ENCODE data around the gene ATM. TPM values are rescaled to one million over a fixed set of nuclear protein-coding genes. Genes with fewer than 3 reads are reported as not detected.

Gene ATM
- total RNA-seq, 2 donors from 2014 or later, result 29.3 to 29.8 TPM

DNA sequence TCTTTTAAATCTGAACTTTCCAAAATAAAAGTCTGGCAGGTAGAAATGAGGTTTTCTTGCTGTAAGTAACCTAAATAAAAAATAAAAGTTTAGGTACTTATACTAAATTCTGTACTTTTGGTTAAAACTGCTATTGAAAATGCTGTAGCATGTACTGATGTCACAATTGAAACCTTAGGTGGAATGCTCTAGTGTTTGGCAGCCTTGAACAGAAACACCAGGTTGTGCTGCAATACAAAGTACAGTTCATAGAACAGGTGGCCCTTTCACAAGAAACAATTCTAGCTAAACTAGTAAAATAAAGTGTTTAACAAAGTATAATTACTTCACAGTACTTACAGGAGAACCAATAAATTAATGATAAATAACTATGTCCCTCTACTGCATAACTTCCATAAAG, 25.5 kb upstream of the ATM start:
- H3K9me3 ChIP-seq, result no peaks in the 10 kb centered on the region
- no peak overlapping the region for H3K4me3 ChIP-seq
- TF ChIP-seq, protein P1, sequence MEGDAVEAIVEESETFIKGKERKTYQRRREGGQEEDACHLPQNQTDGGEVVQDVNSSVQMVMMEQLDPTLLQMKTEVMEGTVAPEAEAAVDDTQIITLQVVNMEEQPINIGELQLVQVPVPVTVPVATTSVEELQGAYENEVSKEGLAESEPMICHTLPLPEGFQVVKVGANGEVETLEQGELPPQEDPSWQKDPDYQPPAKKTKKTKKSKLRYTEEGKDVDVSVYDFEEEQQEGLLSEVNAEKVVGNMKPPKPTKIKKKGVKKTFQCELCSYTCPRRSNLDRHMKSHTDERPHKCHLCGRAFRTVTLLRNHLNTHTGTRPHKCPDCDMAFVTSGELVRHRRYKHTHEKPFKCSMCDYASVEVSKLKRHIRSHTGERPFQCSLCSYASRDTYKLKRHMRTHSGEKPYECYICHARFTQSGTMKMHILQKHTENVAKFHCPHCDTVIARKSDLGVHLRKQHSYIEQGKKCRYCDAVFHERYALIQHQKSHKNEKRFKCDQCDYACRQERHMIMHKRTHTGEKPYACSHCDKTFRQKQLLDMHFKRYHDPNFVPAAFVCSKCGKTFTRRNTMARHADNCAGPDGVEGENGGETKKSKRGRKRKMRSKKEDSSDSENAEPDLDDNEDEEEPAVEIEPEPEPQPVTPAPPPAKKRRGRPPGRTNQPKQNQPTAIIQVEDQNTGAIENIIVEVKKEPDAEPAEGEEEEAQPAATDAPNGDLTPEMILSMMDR (IDR thresholded peaks at IDR 0.05), result no peak
- no peak for DNase-seq (ENCODE audit: low spot score)
- H3K4me1 ChIP-seq, result peaks cover 0 to 11% of the 10 kb centered on the region in 2 donors
- no peak overlapping the region for H3K27ac ChIP-seq
- peaks cover 10% of the 10 kb centered on the region for H3K36me3 ChIP-seq
- no peaks in the 10 kb centered on the region for H3K27me3 ChIP-seq

DNA sequence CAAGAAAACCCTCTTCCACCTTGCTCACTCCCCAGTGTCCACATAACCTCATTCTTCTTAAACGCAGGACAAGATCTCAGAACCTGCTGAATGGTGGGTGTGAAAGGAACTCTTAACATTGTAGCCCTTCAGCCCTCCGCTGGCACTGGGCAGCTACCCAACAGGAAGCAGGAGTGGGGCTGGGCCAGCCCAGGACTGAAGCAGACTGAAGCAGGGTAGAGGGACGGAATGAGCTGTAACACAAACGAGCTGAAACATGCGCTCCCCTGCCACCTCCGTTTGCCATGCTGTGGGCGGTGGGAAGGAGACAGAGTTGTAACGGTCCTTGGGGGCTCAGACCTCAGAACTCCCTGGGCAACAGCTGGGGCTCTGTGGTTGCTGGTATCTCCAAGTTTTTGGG, 24.0 kb upstream of the ATM start:
- peaks cover 7% of the 10 kb centered on the region for H3K36me3 ChIP-seq
- peaks cover 0 to 11% of the 10 kb centered on the region in 2 donors for H3K4me1 ChIP-seq
- TF ChIP-seq, protein P1 (IDR thresholded peaks at IDR 0.05), result no peak
- H3K4me3 ChIP-seq, result no peak overlapping the region
- no peak for DNase-seq (ENCODE audit: low spot score)
- H3K9me3 ChIP-seq, result no peaks in the 10 kb centered on the region
- H3K27ac ChIP-seq, result no peak overlapping the region
- no peaks in the 10 kb centered on the region for H3K27me3 ChIP-seq

DNA sequence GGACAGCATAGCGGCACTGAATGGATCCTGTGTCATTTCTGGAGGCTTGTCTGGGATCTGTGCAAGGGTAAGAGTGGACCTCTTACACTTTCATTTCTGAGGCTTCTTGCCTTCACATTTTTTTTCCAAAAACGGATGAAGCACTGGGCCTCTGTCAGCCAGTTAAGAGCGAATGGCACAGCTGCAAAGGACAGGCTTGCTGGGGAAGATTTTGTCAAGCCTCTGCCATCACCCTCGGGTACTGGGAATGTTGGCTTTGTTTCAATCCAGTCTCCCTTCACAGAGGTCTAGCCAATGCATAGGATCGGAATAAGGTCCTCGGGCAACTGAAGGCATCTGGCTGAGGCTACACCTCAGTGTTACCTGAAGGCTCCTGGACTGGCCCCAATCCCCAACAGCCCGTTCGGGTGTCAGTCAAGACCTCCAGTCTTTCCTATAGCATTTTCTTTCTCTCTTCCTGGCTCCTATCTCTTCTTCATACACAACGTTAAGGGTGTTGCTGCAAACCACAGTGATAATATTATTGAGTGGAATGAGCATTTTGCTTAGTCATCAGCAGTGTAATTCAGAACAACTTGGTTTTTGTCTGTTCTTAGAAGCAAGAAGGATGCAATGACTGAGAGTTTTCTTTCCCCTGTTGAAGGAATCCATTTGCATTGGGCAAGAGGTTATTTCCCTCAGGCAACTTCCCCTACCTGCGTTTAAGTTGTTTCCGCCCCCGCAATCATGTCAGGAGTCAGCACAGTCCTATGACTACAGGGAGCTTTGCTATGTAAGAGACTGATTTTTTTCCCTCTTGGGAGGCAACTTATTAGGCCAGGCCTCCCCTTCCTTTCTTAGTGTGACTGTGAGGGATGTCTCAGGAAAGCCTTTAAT, 23.2 kb upstream of the ATM start:
- Histone ChIP-seq H3K4me3 (no peak overlapping the region), H3K36me3 (peaks cover 14% of the 10 kb centered on the region), H3K27me3 (no peaks in the 10 kb centered on the region), H3K9me3 (peaks cover 0 to under 1% of the 10 kb centered on the region in 2 donors), H3K4me1 (peaks cover 0 to 11% of the 10 kb centered on the region in 2 donors), H3K27ac (no peak overlapping the region)
- TF ChIP-seq, protein P1 (IDR thresholded peaks at IDR 0.05), result no peak
- DNase-seq (ENCODE audit: low spot score), result no peak

DNA sequence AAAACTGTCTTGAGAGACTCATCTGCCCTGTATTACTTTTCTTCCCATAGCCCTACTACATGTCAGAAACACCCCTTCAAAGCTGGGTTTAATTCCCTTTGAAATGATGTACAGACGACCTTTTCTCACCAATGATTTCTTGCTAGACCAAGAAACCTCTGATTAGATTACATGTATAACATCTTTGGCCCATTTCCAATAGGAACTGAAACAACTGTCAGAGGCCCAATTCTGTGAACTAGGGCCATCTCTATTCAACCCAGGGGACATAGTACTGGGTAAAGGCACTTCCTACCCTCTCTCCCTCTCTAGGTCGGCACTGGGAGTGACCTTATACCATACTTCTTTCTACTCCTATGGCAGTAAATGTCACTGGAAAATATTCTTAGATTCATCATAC, 19.8 kb upstream of the ATM start:
- Histone ChIP-seq H3K4me1 (peaks cover 0 to 11% of the 10 kb centered on the region in 2 donors), H3K27me3 (no peaks in the 10 kb centered on the region), H3K9me3 (peaks cover 0 to 5% of the 10 kb centered on the region in 2 donors), H3K27ac (no peak overlapping the region), H3K4me3 (no peak overlapping the region), H3K36me3 (peaks cover 28% of the 10 kb centered on the region)
- no peak for DNase-seq (ENCODE audit: low spot score)
- TF ChIP-seq, protein P1 (IDR thresholded peaks at IDR 0.05), result no peak

DNA sequence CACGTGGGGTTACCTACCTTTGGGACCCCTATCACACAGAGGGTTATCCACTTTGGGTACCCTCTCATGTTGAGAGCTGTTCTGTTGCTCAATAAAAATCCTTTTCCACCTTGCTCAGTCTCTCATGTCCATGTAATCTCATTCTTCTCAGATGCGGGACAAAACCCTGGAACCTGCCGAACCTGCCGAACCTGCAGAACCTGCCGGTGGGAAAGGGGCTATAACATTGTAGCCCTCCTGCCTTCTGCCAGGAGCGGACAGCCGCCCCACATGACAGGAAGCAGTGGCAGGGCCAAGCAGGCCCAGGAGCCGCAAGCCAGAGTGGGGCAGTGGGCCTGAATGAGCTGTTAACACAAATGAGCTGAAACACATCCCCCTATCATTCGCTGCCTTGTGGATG, 18.5 kb upstream of the ATM start:
- peaks cover 33% of the 10 kb centered on the region for H3K36me3 ChIP-seq
- H3K4me3 ChIP-seq, result no peak overlapping the region
- DNase-seq (ENCODE audit: low spot score), result no peak
- H3K27me3 ChIP-seq, result no peaks in the 10 kb centered on the region
- H3K4me1 ChIP-seq, result peaks cover 0 to under 1% of the 10 kb centered on the region in 2 donors
- H3K27ac ChIP-seq, result no peak overlapping the region
- TF ChIP-seq, protein P1 (IDR thresholded peaks at IDR 0.05), result no peak
- H3K9me3 ChIP-seq, result peaks cover 0 to 5% of the 10 kb centered on the region in 2 donors
